ENCODE results near the gene KRTAP17-1. TPM values are rescaled to one million over a fixed set of nuclear protein-coding genes. Genes with fewer than 3 reads are reported as not detected.
A peak's percentile ranks its signal among the peaks of the same experiment; 100 is the strongest.

Gene KRTAP17-1
- total RNA-seq, 1 donor from 2014 or later = not detected

- Histone ChIP-seq H3K4me1 (peaks cover 15% of the 10 kb centered on the region), H3K9me3 (no peaks in the 10 kb centered on the region), H3K27me3 (no peaks in the 10 kb centered on the region), H3K4me3 (no peak overlapping the region), H3K27ac (no peak overlapping the region), H3K36me3 (no peaks in the 10 kb centered on the region)
- TF ChIP-seq POLR2A (IDR thresholded peaks at IDR 0.05) (no peak), POLR2AphosphoS5 (IDR thresholded peaks at IDR 0.05; ENCODE audit: insufficient read depth in 1 of 2, low read depth in 1 of 2) (no peak), CTCF (IDR thresholded peaks at IDR 0.05) (no peak)
- intact Hi-C loops (cut with DNase I) = no loop called here
- peak in 1 of 2 donors; percentile 69 for DNase-seq (ENCODE audit: extremely low spot score in 2 of 2)
These were observed 16.7 kb upstream of the KRTAP17-1 start for GRCh38 chr17:41332239-41332638.

GRCh38 chr17:41331606-41332005 lies 16.1 kb upstream of the KRTAP17-1 start:
- TF ChIP-seq CTCF (IDR thresholded peaks at IDR 0.05) (no peak), POLR2AphosphoS5 (IDR thresholded peaks at IDR 0.05; ENCODE audit: insufficient read depth in 1 of 2, low read depth in 1 of 2) (no peak), POLR2A (IDR thresholded peaks at IDR 0.05) (no peak)
- Histone ChIP-seq H3K9me3 (no peaks in the 10 kb centered on the region), H3K27me3 (no peaks in the 10 kb centered on the region), H3K4me1 (peaks cover 15% of the 10 kb centered on the region), H3K36me3 (no peaks in the 10 kb centered on the region), H3K27ac (no peak overlapping the region), H3K4me3 (no peak overlapping the region)
- DNase-seq (ENCODE audit: extremely low spot score in 2 of 2) = peak in 1 of 2 donors; percentile 25
- intact Hi-C loops (cut with DNase I) = no loop called here

GRCh38 chr17:41329279-41329948 lies 13.9 kb upstream of the KRTAP17-1 start:
- intact Hi-C loops (cut with DNase I) = no loop called here
- Histone ChIP-seq H3K4me3 (no peak overlapping the region), H3K27ac (no peak overlapping the region), H3K27me3 (no peaks in the 10 kb centered on the region), H3K36me3 (no peaks in the 10 kb centered on the region), H3K4me1 (peaks cover 2% of the 10 kb centered on the region), H3K9me3 (no peaks in the 10 kb centered on the region)
- DNase-seq (ENCODE audit: extremely low spot score in 2 of 2) = no peak
- TF ChIP-seq POLR2A (IDR thresholded peaks at IDR 0.05) (no peak), CTCF (IDR thresholded peaks at IDR 0.05) (peak in 2 of 3 experiments; percentile 3 to 46), POLR2AphosphoS5 (IDR thresholded peaks at IDR 0.05; ENCODE audit: insufficient read depth in 1 of 2, low read depth in 1 of 2) (no peak)

GRCh38 chr17:41328207-41328606 lies 12.7 kb upstream of the KRTAP17-1 start:
- peak in 1 of 2 donors; percentile 74 for DNase-seq (ENCODE audit: extremely low spot score in 2 of 2)
- Histone ChIP-seq H3K27me3 (no peaks in the 10 kb centered on the region), H3K27ac (no peak overlapping the region), H3K4me3 (no peak overlapping the region), H3K4me1 (no peaks in the 10 kb centered on the region), H3K9me3 (no peaks in the 10 kb centered on the region), H3K36me3 (no peaks in the 10 kb centered on the region)
- intact Hi-C loops (cut with DNase I) = no loop called here
- TF ChIP-seq POLR2A (IDR thresholded peaks at IDR 0.05) (no peak), POLR2AphosphoS5 (IDR thresholded peaks at IDR 0.05; ENCODE audit: insufficient read depth in 1 of 2, low read depth in 1 of 2) (no peak), CTCF (IDR thresholded peaks at IDR 0.05) (no peak)

- TF ChIP-seq CTCF (IDR thresholded peaks at IDR 0.05) (no peak), POLR2AphosphoS5 (IDR thresholded peaks at IDR 0.05; ENCODE audit: insufficient read depth in 1 of 2, low read depth in 1 of 2) (no peak), POLR2A (IDR thresholded peaks at IDR 0.05) (no peak)
- Histone ChIP-seq H3K27ac (no peak overlapping the region), H3K4me1 (peaks cover 4% of the 10 kb centered on the region), H3K36me3 (no peaks in the 10 kb centered on the region), H3K4me3 (no peak overlapping the region), H3K9me3 (no peaks in the 10 kb centered on the region), H3K27me3 (no peaks in the 10 kb centered on the region)
- intact Hi-C loops (cut with DNase I) = no loop called here
- peak in 1 of 2 donors; percentile 80 for DNase-seq (ENCODE audit: extremely low spot score in 2 of 2)
These were observed 12.1 kb upstream of the KRTAP17-1 start for GRCh38 chr17:41327411-41328120.
